Measurements from ENCODE around the gene PARD3.

The PARD3 gene

DNA sequence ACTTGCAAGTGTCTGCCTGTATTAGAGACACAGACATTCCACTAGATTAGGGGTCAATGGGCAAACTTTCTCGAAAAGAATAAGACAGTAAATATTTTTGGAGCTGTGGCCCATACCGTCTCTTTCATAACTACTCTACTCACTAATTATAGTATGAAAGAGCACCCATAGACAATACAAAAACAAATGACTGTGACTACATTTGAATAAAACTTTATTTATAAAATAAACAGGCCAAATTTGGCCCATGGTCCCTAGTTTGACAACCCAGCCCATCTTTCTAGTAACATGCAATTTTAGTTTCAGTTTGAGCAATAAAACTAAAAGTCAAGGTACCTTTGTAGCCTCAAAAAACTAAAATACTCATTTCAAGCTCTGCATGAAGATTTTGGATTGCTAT, 294.6 kb downstream of the PARD3 start:
- TF ChIP-seq, protein P1, sequence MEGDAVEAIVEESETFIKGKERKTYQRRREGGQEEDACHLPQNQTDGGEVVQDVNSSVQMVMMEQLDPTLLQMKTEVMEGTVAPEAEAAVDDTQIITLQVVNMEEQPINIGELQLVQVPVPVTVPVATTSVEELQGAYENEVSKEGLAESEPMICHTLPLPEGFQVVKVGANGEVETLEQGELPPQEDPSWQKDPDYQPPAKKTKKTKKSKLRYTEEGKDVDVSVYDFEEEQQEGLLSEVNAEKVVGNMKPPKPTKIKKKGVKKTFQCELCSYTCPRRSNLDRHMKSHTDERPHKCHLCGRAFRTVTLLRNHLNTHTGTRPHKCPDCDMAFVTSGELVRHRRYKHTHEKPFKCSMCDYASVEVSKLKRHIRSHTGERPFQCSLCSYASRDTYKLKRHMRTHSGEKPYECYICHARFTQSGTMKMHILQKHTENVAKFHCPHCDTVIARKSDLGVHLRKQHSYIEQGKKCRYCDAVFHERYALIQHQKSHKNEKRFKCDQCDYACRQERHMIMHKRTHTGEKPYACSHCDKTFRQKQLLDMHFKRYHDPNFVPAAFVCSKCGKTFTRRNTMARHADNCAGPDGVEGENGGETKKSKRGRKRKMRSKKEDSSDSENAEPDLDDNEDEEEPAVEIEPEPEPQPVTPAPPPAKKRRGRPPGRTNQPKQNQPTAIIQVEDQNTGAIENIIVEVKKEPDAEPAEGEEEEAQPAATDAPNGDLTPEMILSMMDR (IDR thresholded peaks at IDR 0.05; ENCODE audit: insufficient read depth, low read length, poor library complexity, severe bottlenecking) = no peak
- no peak for DNase-seq (ENCODE audit: extremely low read depth, insufficient read length)
- H3K27me3 ChIP-seq (replicated peaks; ENCODE audit: control insufficient read depth, insufficient read depth, low read length) = no peaks in the 10 kb centered on the region
- no peak overlapping the region for H3K4me3 ChIP-seq (replicated peaks; ENCODE audit: low read depth, low read length)
- H3K36me3 ChIP-seq (ENCODE audit: control insufficient read depth, insufficient read depth, low read length) = no peaks in the 10 kb centered on the region

DNA sequence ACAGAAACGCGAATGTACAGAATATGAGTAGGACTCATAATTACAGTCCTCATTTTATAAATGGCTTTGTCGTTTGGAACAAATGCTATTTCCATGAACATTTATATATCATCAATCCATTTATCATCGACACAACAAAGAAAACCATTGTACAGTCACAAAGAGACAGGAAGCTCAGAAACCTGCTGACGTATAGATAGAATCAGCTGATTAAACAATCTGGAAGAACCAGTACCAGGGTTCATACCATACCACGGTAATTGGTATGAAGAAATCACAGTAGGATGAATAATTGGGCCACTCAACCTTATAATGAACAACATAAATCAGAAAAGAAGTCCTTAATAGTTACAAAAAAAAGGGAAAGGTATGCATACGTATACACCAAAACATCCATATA, 295.0 kb downstream of the PARD3 start:
- DNase-seq (ENCODE audit: extremely low read depth, insufficient read length) = no peak
- TF ChIP-seq, protein P1 (IDR thresholded peaks at IDR 0.05; ENCODE audit: insufficient read depth, low read length, poor library complexity, severe bottlenecking) = no peak
- Histone ChIP-seq H3K27me3 (replicated peaks; ENCODE audit: control insufficient read depth, insufficient read depth, low read length) (no peaks in the 10 kb centered on the region), H3K36me3 (ENCODE audit: control insufficient read depth, insufficient read depth, low read length) (no peaks in the 10 kb centered on the region), H3K4me3 (replicated peaks; ENCODE audit: low read depth, low read length) (no peak overlapping the region)

DNA sequence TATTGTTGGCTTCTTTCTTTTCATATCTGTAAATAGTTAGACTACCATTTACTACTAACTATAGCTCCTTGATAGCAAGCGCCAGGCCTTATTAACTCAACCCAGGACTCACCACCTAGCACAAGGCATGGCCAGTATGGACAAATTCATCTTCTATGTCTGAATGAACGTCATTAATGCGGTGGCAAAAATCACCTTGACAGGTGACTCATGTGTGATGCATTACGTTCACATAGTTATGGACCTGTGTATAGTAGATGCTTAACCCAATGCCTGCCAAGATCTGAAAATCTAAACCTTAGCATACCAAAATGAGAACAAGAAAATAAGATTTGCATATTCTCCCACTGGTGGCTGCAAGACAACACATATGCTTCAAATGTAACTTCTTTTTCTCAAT, 300.8 kb downstream of the PARD3 start:
- no peak for DNase-seq (ENCODE audit: extremely low read depth, insufficient read length)

GRCh38 chr10:34513636-34514035, 301.5 kb downstream of the PARD3 start:
- TF ChIP-seq, protein P1 (IDR thresholded peaks at IDR 0.05; ENCODE audit: insufficient read depth, low read length, poor library complexity, severe bottlenecking) = no peak
- no peak for DNase-seq (ENCODE audit: extremely low read depth, insufficient read length)
- Histone ChIP-seq H3K4me3 (replicated peaks; ENCODE audit: low read depth, low read length) (no peak overlapping the region), H3K27me3 (replicated peaks; ENCODE audit: control insufficient read depth, insufficient read depth, low read length) (no peaks in the 10 kb centered on the region), H3K36me3 (ENCODE audit: control insufficient read depth, insufficient read depth, low read length) (no peaks in the 10 kb centered on the region)

More for the DNA sequence above, 300.8 kb downstream of the PARD3 start:
- Histone ChIP-seq H3K36me3 (ENCODE audit: control insufficient read depth, insufficient read depth, low read length) (no peaks in the 10 kb centered on the region), H3K4me3 (replicated peaks; ENCODE audit: low read depth, low read length) (no peak overlapping the region), H3K27me3 (replicated peaks; ENCODE audit: control insufficient read depth, insufficient read depth, low read length) (no peaks in the 10 kb centered on the region)
- TF ChIP-seq, protein P1 (IDR thresholded peaks at IDR 0.05; ENCODE audit: insufficient read depth, low read length, poor library complexity, severe bottlenecking) = no peak

DNA sequence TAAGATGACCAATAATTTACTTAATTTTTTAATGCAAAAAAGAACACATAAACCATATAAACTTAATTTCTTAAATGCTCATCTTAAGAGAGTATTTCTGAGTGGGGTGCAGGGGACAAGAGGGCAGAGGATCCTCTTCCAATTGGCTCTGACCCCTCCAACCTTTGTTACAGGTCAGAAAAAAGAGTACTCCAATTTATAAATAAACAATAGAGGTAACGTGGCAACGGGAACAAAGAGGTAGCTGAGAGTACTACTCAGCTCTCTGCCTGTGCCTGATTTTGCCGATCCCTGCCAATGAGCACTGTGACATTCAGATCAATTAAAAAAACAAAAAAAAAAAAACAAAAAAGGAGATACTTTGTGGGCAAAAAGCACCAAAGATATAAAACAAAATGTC, 307.9 kb downstream of the PARD3 start:
- no peaks in the 10 kb centered on the region for H3K36me3 ChIP-seq (ENCODE audit: control insufficient read depth, insufficient read depth, low read length)
- no peak for DNase-seq (ENCODE audit: extremely low read depth, insufficient read length)
- TF ChIP-seq, protein P1 (IDR thresholded peaks at IDR 0.05; ENCODE audit: insufficient read depth, low read length, poor library complexity, severe bottlenecking) = no peak
- no peaks in the 10 kb centered on the region; the same call in 1 of the 2 replicates for H3K27me3 ChIP-seq (replicated peaks; ENCODE audit: control insufficient read depth, insufficient read depth, low read length)
- no peak overlapping the region for H3K4me3 ChIP-seq (replicated peaks; ENCODE audit: low read depth, low read length)

DNA sequence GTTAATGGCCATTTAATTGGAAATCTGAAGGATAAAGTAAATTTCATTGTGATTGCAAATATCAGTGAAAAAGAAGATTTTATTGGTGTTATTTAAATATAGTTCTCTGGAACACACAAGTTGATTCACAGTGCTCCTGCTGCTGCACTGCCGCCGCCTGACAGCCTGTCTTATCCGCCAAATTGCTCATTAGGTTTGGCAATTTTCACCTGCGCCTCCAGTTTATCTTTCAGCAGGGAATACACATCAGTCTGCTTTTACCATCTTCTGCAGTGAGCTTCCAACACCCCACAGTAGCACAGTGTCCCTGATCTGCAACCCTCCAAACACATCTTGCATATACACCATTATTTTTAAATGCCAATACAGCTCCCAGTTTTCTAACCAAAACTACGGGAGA, 308.3 kb downstream of the PARD3 start:
- H3K27me3 ChIP-seq (replicated peaks; ENCODE audit: control insufficient read depth, insufficient read depth, low read length) = no peaks in the 10 kb centered on the region; the same call in 1 of the 2 replicates
- H3K36me3 ChIP-seq (ENCODE audit: control insufficient read depth, insufficient read depth, low read length) = no peaks in the 10 kb centered on the region
- H3K4me3 ChIP-seq (replicated peaks; ENCODE audit: low read depth, low read length) = no peak overlapping the region
- TF ChIP-seq, protein P1 (IDR thresholded peaks at IDR 0.05; ENCODE audit: insufficient read depth, low read length, poor library complexity, severe bottlenecking) = no peak
- DNase-seq (ENCODE audit: extremely low read depth, insufficient read length) = no peak

Measured in GM06990 (cell line).